GM11168 (cell line): Measurements from ENCODE around the gene DYRK1A.

Experiments
- in situ Hi-C: fragments of 300-500 bp; cut with MboI; formaldehyde crosslinking; loops from one replicate; pipeline ENCODE4 v1.12.0; 2022; ENCODE audit warnings: low sequenced_read_pairs; ENCODE audit not compliant: unreplicated experiment

Gene DYRK1A

GRCh38 chr21:37383086-37383485 is 16.5 kb downstream of the DYRK1A start:
- in situ Hi-C loops: no loop called here

GRCh38 chr21:37383784-37384311 is 17.3 kb downstream of the DYRK1A start:
- in situ Hi-C loops: no loop called here

- in situ Hi-C loops: no loop called here
These were observed 17.8 kb downstream of the DYRK1A start for GRCh38 chr21:37384416-37384815.

DNA sequence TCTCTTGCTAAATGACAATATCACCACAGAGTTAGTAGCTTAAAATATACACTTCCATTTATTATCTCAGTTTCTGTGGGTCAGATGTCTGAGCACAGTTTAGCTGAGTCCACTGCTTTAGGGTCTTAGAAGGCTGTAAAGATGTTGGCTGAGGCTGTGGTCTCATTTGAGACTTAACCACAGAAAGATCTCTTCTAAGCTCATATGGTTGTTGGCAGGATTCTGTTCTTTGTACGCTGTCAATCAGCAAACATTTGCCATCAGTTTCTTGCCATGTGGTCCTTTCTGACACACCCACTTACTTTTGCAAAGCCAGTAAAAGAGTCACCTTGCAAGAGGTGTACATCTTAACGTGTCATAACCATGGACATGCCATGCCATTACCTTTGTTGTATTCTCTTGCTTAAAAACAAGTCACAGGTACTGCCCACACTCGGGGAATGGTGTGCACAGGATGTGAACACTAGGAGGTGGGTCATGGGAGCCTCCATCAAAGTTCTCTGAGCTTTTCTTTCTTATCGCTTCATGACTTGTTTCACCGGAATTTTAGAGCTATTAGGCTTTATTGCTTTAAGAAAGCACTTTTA is 18.7 kb downstream of the DYRK1A start:
- in situ Hi-C loops: no loop called here

GRCh38 chr21:37386151-37386550 is 19.6 kb downstream of the DYRK1A start:
- in situ Hi-C loops: no loop called here

GRCh38 chr21:37389456-37389855 is 22.9 kb downstream of the DYRK1A start:
- in situ Hi-C loops: no loop called here

- in situ Hi-C loops: no loop called here
These were observed 25.1 kb downstream of the DYRK1A start for GRCh38 chr21:37391666-37392065.

- in situ Hi-C loops: no loop called here
These were observed 25.9 kb downstream of the DYRK1A start for GRCh38 chr21:37392441-37392840.

DNA sequence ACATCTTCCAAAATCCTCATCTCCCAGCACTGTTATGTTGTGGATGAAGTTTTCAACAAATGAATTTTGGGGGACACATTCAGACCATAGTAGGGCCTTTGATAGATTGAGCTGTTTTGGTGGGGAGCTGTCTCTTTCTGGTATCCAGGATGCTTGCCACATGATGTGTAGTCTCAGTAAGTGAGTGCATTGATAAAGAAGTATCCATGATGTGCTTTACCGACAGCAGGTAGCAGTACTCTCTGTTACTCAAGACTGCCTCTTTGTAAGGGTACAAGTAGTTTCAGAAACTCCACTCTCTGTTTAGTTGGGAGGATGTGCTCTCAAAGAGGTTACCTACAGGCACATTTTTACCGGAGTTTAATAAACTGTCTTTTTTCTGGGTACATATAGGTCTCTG is 26.5 kb downstream of the DYRK1A start:
- in situ Hi-C loops: no loop called here

- in situ Hi-C loops: no loop called here
These were observed 27.2 kb downstream of the DYRK1A start for GRCh38 chr21:37393786-37394185.

DNA sequence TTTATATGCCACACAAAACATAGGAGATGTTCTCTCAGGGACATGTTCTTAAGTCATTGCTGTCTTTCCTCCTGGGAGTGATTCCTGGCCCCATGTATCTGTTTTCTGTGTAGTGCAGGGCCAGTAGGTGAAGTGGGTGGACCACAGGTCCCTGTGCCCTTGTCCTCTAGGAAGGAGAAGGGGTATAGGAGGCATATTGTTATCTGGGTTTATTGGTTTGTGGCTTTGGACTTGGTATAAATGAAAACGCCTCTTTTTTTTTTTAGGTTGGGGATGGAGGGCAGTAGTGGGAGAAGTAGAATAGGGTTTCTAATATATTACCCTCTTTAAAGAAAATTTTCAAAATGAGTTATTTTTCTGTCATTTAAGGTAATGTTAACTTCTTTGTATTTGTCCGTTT is 29.4 kb downstream of the DYRK1A start:
- in situ Hi-C loops: no loop called here

- in situ Hi-C loops: no loop called here
These were observed 30.3 kb downstream of the DYRK1A start for GRCh38 chr21:37396855-37397254.

- in situ Hi-C loops: no loop called here
These were observed 32.1 kb downstream of the DYRK1A start for GRCh38 chr21:37398697-37399096.

DNA sequence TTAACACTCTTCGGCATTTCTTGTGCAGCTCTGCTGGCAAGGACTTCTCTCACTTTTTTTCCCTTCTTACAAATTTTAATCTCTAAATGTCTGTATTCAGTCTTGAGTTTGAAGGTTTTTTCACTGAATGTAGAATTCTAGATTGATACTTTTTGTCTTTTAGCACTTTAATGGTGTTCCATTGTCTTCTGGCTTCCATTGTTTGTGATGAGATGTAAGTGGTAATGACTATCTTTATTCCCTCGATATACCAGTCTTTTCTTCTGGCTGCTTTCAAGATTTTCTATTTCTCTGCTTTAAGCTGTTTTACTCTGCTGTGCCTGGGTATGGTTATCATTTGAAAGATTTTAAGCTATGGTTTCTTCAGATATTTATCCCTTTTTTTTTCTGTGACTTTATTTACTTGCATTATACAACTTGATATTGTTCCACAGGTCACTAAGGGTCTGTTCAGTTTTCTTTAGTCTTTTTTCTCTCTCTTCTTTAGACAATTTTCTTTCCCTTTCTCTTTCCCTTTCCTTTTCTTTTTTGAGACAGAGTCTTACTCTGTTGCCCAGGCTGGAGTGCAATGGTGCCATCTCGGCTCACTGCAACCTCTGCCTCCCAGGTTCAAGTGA is 35.8 kb downstream of the DYRK1A start:
- in situ Hi-C loops: no loop called here

DNA sequence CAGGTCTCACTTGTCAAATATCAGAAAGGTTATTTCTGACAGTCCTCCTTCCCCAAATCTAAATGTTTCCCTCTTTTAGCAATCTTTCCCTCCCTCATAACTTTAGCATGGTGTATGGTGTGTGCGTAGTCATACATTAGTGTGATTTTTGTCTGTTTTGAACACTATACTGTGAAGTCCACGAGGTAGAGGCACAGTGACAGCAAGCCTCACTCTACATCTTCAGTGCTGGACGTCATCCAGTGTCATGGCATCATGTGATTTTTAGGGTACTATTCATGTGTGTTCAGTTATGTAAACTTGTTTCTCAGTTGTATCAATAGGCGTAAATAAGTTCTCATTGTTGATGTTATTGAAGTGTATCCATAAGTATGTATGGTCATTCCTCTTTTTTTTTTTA is 39.1 kb downstream of the DYRK1A start:
- in situ Hi-C loops: no loop called here

DNA sequence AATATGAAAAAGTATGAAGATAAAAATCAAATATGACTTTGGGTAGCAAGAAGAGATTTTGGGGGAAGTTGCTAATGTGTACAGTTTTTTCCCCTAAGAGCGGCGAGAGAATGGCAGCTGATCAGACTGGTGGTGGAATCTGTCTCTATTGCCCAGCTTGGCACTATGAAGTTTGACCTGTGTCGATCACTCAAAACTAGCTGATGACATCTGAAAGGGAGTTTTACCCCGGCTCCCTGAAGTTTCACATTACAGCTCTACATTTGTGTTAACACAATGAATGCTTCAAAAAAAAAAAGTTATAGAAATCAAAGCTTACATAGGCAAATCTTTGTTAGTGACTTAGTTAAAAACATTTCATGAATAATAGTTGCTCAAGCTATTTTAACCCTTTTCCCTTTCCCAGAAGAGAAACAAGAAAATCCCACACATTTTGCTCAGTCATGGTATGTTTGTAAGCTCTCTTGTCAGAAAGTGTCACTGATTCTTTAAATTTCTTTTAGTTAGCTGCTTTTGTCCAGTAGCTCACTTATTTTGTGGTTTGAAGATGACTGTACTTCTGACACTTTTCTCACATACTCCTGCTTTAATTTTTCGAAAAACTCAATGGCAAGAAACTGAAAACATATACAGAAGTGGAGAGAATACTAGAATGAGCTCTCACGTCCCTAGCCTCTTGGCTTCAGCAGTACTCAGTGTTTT is 41.3 kb downstream of the DYRK1A start:
- in situ Hi-C loops: no loop called here

- in situ Hi-C loops: no loop called here
These were observed 42.1 kb downstream of the DYRK1A start for GRCh38 chr21:37408464-37409193.

- in situ Hi-C loops: no loop called here
These were observed 44.1 kb downstream of the DYRK1A start for GRCh38 chr21:37410639-37411038.

GRCh38 chr21:37412603-37413360 is 46.2 kb downstream of the DYRK1A start:
- in situ Hi-C loops: no loop called here
